HG03342 (cell line): Measurements from ENCODE around the gene ZFP57.
"Not testable (repeated sequence)": the region's sequence is repeated elsewhere in the genome, so short reads cannot be mapped to it uniquely, and the experiment has no call there.

Experiments used
- ATAC-seq: cut with Tn5 transposase; IDR thresholded peaks from one replicate; pipeline ENCODE4 v1.9.1; 2021; ENCODE audit warnings: mild to moderate bottlenecking, moderate library complexity; ENCODE audit not compliant: unreplicated experiment

Gene ZFP57

DNA sequence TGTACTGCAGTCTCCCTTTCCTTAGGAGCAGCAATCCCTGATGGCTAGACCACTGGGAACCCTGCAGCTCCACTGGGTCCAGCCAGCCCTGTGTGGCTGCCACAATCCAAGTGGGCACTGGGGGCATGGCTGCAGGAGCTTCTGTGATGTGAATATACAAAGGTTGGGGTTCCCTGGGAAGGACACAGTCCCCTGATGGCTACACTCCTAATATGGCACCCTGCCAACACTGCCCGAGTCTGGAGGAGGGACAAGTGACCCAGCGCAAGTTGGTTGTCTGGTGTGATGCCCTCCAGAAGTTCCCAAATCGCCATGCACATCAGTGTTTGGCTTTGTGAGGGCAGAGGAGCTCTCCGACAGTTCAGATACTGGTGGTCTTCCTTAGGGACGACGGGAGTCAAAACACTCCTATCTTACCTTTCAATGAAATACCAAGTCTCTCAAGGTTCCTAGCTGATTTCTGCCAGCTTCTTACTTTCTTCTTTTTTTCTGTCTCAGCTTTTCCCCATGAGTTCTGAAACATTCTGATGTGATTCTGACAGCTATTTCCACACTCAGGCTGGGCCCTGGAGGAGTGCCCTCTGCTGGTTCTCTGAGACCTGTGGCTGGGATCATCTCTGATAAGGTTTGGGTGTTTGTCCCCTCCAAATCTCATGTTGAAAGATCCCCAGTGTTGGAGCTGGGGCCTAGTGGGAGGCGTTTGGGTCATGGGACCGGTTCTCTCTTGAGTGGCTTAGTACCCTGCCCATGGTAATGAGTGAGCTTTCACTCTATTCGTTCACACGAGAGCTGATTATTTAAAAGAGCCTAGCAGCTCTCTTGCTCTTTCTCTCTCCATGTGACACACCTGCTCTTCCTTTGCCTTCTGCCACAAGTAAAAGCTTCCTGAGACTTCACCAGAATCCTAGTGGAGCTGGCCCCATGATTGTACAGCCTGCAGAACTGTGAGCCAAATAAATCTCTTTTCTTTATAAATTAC, 15.5 kb upstream of the ZFP57 start:
- ATAC-seq, result no peak

DNA sequence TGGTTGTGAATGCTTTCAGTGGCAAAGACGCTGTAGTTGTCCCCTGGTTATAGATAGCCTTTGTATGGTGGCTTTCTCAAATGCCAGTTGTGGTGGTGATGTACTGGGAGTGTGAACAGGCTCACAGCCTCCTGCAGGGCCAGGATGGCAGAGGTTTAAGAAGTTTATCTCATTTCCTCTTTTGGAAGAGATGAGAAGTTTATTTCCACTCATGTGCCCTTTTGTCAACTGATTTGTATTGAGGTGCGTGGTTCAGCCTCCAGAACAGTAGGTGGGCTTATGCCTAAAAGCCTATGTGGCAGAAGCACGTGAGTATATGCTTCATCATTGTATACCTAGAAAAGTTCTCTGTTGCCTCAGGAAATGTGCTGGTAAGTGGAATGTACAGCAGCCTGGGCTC, 13.7 kb upstream of the ZFP57 start:
- ATAC-seq, result no peak

DNA sequence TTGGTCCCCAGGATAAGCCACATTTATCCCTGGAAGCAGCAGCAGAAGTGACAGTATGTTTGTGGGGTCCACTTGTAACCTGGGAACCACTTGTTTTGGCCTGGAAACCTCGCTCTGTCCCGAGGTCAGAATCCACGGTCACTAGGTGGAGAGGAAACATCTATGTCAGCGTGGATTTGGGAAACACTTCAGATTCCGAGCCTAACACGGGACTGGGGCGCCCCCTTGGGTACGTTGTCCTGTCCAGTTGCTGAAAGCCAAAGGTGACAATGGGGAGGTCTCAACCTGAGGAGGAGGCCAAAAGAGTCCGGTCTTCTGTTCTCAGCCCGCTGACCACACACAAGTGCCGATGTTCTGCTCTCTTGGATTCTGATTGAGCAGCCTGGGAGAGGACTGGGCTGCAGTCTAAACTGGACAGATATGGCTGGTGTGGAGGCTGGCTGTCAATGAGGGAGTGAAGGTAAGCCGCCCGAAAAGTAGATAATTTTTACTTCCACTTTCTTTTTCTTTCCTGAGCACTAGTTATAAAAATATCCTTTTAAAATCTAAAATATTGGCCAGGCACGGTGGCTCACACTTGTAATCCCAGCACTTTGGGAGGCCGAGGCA, 4.9 kb upstream of the ZFP57 start:
- ATAC-seq, result no peak

DNA sequence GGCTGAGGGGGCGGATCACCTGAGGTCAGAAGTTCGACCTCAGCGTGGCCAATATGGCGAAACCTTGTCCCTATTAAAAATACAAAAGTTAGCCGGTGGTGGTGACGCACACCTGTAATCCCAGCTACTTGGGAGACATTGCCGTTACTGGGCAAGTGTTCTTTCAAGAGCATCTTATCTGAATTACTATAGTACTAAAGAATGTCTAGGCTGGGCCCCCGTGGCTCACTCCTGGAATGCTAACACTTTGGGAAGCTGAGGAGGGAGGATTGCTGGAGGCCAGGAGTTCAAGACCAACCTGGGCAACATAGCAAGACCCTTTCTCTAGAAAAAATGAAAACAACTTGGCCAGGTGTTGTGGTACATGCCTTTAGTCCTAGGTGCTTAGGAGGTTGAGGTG, 859 bp upstream of the ZFP57 start:
- ATAC-seq, result no peak

DNA sequence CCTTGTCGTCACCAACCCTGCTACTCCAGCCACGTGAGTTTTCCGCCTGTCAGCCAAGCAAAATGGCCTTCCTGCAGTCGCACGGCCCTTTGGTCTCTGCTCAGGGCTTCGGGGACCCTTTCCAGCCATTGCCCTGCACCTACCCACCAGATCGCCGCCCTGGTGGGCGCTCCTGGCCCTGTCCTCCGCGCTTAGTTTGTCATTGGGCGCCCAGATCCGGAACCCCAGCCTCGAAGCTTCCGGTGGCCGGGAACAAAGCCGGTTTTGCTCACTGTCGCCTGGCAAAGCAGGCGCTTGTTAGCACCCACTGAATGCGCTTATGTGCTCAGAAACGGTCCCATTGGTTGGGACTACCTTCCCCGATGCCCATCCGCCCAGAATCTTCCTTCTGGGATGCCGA, 536 bp downstream of the ZFP57 start:
- no peak for ATAC-seq

DNA sequence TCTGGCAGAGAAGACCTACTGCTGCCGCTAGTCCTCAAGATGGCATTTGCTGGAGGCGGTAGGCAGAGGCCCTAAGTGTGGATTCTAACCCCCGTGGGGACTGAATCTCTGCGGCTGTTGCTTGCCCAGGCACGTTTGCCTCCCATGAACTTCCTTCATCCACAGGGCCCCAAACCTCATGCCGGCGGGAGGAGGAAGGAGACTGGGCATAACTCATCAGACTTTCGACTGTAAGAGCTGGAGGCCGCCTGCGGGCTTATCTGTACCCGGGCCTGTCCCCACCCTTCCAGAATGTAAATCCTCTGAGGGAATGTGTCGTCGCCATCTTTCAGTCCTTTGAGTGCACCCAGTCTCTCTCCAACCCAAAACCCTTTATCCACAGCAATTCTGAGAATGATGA, 990 bp downstream of the ZFP57 start:
- no peak for ATAC-seq

DNA sequence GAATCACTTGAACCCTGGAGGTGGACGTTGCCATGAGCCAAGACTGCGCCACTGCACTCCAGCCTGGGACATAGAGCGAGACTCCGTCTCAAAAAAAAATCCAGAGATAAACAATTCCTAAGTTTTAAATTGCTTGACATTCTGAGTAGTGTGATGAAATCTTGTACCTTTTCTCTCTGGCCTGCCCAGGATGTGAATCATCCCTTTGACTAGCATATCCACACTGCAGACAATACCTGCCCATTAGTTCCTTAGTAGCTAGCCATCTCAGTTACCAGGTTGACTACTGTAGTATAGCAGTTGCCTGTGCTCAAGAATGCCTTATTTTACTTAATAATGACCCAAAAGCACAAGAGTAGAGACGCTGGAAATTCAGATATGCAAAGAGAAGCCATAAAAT, 2.8 kb downstream of the ZFP57 start:
- ATAC-seq, result no peak

DNA sequence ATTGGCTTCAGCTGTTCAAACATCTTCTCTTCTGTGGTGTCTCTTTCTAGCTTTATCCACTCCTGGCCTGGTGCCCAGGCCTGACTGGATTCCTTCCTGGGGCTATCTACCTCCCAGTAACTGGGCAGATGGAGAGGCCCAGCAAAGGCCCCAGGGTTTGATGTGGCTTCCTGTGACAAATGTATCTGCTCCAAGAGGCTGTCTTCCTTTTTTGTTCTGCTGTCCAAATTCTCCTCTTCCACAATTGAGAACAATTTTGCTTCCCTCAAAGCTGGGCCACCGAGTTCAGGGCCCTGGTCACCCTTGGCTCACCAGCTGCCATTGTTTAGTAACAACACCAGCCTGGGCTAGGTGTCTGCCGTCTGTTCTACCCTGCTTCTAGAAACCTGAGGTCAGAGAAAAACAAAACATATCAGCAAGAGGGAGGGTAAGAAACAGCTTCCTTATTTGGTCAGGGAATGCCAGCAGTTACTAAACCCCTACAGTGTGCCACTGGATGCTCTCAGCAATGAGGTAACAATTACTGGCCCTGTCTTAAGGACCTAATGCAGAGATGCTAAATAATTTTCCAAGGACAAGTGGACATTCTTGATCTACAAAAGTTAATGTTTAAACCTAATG, 3.9 kb downstream of the ZFP57 start:
- no peak for ATAC-seq

DNA sequence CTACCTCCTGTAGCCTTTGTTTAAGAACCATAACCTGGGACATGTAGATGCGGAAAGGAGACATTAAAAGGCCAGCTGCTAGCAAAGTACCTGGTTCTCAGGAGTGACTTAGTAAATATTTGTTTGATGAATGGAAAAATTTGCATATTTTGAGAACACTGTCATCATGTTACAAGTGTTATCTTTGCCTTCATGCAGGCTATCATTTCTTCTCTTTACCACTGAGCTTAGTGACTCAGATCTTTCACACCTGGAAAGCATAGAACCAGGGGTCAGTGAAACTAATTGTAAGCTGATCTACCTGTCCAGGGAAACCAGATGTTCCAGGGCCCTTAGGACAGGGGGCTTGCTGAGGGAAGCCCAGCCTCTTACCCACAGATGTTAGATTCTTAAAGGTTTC, 5.4 kb downstream of the ZFP57 start:
- no peak for ATAC-seq

DNA sequence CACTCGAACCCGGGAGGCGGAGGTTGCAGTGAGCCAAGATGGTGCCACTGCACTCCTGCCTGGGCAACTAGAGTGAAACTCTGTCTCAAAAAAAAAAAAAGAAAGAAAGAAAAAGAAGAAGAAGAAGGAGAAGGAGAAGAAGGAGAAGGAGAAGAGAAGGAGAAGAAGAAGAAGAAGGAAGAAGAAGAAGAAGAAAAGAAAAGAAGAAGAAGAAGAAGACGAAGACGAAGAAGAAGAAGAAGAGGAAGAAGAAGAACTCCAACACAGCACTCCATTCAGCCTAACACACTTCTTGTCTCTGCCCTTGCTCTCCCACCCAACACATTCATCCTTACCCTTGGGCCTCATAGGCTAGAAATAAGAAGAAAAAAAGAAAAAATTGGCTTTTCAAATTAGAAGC, 6.9 kb downstream of the ZFP57 start:
- no peak for ATAC-seq

DNA sequence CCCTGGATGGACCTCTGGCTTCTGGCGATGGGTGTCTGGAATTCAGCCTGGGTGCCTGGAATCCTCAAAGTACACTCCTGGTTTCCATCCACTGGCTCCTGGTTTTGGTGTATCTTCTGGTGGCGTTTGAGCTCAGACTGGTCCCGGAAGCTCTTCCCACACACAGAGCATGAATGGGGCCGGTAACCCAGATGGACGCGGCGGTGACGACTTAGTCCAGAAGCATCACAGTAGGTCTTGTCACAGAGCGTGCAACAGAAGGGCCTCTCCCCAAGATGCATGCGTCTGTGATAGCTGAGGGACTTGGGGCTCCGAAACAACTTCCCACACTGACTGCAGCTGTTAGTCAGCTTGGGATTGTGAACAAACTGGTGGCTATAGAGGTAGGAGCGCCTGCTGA, 7.8 kb downstream of the ZFP57 start:
- ATAC-seq, result no peak

DNA sequence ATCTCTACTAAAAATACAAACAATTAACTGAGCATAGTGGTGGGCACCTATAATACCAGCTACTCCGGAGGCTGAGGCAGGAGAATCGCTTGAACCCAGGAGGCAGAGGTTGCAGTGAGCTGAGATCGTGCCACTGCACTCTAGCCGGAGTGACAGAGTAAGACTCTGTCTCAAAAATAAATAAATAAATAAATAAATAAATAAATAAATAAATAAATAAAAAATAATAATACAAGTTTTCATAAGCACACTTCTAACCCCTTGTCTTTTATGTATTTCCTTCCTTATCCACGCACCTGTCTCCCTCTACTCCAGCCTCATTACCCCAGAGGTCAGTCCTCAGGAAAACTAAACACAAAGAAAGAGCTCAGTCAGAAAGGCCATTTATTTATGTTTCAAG, 8.8 kb downstream of the ZFP57 start:
- not testable (repeated sequence) for ATAC-seq

DNA sequence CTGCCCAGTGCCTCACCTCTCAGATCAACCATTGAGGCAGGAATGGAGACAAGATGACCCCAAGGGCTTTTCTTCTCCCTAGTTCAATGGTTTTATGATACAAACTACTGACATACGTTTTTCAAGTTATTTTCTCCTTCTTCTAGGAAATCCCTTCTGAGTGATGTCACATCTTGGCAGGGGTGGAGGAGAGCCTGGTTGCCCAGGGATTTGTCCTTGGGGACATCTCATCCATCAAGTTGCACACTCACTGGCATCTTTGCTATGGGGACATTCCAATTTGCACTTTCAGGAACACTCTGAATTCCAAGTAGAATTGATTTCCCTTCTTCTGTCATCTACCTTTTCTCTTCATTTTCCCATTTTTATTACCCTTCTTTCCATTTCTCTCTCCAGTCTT, 9.9 kb downstream of the ZFP57 start:
- ATAC-seq, result no peak

DNA sequence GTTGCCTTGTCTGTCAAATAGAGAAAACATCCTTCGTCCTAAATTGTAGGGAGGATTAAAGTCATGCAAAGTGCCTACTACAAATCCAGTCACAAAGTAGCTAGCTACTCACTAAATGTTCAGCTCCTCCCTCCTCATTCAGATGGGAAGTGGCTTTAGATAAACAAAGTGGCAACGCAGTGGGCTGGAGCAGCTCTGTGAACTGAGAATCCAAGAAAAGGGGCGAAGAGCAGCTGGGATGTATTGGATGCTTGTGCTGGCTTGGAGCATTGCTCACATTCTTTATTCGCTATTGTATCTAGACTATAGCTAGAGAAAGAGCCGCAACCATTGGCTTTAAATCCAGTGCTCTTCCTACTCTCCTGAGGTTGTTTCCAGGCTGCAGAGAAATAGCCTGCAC, 13.8 kb downstream of the ZFP57 start:
- ATAC-seq, result no peak

DNA sequence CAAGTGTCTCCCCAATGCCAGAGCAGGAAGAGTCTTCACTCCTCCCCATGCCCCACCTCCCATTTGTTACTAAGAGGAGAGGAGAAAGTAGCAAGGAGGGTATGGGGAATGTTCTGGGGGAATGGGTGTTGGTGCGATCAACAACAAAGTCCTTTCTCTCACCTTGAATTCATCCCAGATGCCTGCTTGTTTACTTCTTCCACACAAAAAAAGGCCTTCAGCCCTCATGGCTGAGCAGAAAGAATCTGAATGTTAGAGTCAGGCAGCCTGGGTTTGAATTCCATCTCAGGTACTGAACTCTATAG, 14.2 kb downstream of the ZFP57 start:
- no peak for ATAC-seq

DNA sequence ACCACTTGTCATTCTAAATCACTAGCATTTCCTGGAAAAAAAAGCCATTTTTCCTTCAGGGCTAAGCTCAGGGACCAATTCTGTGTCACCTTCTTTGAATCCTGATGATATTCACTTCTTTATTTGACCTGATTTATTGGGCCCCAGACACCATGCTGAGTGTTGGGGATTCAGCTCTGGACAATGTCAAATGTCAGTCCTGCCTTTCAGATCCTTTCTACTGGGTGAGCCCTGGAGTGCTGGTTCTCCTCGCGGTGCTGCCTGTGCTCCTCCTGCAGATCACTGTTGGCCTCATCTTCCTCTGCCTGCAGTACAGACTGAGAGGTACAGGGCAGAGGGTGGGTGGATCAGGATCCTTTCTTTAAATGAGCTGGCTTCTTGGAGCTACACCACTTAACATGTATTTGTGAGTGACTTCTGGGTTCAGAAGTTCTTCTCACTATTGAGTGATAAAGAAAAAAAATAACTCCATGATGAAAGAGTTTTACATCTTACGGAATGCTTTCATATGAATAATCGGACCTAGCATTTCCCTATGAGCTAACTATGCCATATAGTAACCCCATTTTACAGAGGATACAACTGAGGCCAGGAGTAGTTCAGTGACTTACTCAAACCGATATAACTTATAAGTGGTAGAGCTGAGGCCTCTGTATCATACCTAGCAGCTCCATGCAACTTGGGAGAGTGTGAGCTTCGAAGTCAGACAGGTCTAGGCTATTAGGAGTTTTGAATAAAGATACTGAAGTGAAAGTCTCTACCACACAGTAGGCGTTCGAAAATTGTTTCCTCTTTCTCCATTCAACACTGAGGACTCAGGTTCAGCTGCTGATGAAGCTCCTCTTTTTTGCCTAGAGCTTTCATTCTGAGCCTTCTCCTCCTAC, 14.8 kb downstream of the ZFP57 start:
- ATAC-seq, result no peak

DNA sequence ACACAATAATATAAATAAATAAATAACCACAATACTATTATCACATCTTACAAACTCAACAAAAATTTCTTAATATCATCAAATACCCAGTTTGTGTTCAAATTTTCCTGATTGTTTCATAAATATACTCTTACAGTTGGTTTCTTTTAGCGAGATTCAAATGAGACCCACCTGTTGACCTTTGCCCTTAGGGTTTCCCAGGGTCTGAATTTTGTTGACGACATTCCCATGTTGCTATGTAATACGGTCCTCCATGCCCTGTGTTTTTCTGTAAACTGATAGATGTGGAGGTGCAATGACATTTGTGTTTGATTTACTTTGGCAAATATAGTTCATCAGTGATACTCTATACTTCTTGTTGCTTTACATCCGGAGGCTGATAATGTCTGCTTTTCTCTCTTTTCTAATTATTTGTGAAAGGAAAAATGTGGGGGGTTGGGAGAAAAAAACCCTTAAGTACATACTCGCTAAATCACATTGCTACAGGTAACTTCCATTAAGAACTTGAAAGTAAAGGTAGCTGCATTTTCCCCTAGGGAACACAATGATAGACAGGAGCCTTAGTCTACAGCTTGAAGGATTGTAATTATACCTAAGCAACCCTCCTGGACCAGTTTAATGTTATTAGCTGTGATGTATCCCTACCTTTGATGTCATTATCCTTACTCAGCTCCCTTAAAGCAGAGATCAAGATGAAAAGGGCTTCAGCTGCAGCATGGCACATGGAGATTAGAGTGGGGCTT, 17.5 kb downstream of the ZFP57 start:
- ATAC-seq, result no peak

DNA sequence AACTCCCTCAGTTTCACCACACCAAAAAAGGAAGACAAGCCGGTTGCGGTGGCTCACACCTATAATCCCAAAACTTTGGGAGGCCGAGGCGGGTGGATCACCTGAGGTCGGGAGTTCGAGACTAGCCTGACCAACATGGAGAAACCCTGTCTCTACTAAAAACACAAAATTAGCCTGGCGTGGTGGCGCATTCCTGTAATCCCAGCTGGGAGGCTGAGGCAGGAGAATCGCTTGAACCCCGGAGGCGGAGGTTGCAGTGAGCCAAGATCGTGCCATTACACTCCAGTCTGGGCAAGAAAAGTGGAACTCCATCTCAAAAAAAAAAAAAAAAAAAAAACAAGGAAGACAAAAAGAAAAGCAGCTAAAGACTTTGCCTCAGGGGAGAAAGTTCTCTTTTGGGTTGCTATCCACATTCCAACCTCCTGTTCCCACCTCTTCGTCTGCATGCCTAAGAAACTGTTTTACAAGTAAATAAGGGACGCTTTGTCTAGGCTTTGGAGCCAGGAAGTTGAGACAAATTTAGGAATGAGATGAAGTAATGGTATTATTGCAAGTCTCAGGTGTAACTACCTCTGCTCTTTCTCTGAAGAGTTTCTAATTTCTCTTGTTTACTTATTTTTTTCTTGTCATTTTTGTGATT, 19.3 kb downstream of the ZFP57 start:
- not testable (repeated sequence) for ATAC-seq

DNA sequence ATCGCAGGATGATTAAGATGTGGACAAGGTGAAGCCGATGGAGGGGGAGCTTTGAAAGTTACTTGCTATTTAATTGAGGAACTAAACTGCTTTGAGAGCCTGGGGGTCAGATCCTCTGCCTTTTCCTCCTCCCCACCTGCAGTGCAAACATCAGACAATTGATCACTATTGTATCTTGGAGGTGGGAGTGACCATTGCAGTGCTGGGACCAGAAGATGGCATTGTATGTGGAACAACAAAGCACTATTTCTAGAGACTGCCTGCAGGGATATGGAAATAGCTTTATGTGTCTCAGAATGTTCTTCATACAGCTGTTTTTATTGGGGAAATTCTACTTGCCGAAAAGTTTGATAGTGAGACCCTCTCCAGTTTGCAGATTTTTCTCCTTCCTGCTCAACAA, 19.9 kb downstream of the ZFP57 start:
- no peak for ATAC-seq

DNA sequence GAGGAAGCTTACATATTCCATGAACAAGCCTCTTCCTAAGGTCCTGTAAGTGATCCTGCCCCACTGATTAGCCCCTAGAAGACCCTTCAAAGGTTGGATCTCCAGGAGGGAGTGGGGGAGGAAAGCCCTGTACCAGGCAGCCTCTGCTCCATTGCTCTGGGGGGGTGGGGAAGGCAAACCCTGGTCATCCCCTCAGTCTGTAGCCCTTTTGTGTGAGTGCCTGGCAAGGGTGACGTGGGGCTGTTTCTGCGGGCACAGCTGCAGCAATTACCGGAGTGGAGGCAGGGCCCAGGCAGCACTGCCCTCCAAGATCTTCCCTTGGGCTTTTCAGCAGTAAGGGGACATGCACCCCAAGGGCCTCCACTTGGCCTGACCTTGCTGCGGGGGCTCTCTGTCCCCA, 24.2 kb downstream of the ZFP57 start, which contains the start of gene MOG:
Gene MOG (plus strand): TSS at position 295 of the 400 bp plus-strand sequence. CDS start 118 bp downstream, outside the sequence.
- no peak for ATAC-seq
